PC-9 (cell line): ENCODE results near the gene CHML.

Experiments
- CTCF ChIP-seq: fragments of 200-600 bp; sonication (generic); conservative IDR thresholded peaks from 2 replicates; pipeline ENCODE4 v1.6.1; 2017; ENCODE audit warnings: mixed run types, antibody characterized with exemption, mild to moderate bottlenecking, moderate library complexity
- EZH2 ChIP-seq: fragments of 200-600 bp; sonication (generic); IDR thresholded peaks from 2 replicates; pipeline ENCODE4 v1.8.0; 2017; ENCODE audit warnings: antibody characterized with exemption, low read depth

GRCh38 chr1:241660424-241660972, 20.3 kb upstream of the CHML start:
- TF ChIP-seq CTCF (no peak), EZH2 (no peak)
